ENCODE measurements around the gene CCKAR. TPM values are rescaled to one million over a fixed set of nuclear protein-coding genes. Genes with fewer than 3 reads are reported as not detected.

CCKAR gene
- polyA plus RNA-seq, 3 donors = not detected

GRCh38 chr4:26459756-26460530, 30.3 kb downstream of the CCKAR start:
- no peak for DNase-seq

DNA sequence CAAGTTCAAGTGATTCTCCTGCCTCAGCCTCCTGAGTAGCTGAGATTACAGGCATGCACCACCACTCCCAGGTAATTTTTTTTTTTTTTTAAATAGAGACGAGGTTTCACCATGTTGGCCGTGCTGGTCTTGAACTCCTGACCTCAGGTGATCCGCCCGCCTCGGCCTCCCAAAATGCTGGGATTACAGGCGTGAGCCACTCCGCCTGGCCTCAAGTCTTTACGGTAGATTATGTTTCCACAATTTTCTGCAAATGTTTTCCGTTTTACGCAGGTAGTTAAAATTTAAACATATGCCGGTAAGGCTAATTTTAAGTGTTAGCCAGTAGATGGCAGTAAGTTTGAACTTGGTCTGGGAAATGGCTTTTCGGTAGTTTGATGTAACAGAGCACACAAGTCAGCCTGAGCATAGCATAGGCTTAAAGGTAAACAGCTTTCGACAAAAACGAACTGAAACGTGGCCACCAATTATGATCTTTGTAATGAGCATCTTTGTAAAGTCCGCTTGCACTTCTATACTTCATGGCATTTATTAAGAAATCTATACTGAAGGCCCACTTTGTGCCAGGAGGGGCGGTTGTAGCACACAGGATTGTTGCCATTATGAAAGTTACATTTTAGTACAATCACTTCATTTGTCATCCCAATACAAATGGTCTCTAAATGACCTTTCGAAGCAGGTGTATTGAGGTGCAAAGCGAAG, 31.1 kb downstream of the CCKAR start:
- peak; percentile 42 for DNase-seq

- DNase-seq = no peak
Measured at GRCh38 chr4:26458157-26458561, 32.1 kb downstream of the CCKAR start.

DNA sequence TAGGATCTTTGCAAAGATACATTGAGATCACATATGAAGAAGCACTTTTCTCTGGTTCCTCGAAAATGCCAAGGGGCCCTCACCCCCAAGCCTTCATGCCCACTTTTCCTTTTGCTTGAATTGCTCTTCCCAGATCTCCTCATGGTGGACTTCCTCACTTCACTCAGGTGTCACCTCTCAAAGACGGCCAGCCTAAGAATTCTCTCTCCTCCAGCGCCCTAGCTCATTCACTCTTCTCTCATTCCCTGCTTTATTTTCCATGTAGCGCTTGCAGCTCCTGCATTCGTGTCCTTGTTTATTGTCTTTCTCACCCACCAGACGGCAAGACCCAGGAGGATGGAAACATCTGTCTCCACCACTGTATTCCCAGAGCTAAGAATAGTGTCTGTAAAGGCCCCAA, 32.9 kb downstream of the CCKAR start:
- no peak for DNase-seq

- DNase-seq = no peak
Measured at GRCh38 chr4:26455571-26455970, 34.7 kb downstream of the CCKAR start.

GRCh38 chr4:26454961-26455360, 35.3 kb downstream of the CCKAR start:
- no peak for DNase-seq

DNA sequence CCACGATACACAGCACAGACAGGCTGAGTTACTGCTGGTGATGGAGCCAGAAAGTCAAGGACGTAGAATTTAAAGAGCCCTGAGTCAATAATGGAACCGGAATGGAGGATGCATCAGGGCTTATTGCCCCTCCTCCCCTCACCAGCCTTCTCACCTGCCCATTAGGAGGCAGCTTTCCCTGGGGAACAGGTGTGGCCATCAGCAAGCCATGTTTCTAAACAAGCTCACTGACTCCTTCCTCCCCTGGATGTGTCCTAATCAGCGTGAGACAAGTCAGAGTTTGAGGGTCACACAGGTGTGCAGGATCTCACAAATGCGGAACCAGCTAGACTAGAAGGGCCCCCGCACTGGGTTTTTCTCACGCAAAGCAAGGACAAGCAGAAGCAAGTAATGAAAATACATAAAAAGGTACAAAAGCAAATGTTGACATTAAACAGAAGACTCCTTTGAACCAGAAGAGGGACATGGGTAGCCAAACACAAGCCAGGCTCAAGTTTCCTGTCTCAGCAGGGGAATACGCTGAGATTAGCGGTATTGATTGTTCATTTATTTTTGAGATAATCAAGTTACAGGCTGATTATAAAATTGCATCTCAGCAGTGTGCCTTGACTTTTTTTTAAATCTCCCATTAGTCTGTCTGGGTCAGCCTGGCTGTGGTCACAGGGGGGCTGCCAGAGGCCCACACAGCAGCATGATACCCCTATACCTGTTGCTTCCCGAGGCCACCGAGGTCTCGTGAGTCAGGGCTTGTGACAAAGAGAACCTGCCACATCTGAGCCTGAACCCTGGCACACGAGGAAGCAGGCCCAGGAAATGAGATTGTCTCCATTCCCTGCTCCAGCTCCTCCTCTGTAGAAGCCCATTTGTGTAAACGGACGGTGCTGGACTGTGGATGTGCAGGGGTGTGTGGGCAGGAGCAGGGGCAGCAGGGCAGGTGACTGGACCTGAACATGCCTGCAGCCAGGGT, 37.4 kb downstream of the CCKAR start:
- DNase-seq = no peak

DNA sequence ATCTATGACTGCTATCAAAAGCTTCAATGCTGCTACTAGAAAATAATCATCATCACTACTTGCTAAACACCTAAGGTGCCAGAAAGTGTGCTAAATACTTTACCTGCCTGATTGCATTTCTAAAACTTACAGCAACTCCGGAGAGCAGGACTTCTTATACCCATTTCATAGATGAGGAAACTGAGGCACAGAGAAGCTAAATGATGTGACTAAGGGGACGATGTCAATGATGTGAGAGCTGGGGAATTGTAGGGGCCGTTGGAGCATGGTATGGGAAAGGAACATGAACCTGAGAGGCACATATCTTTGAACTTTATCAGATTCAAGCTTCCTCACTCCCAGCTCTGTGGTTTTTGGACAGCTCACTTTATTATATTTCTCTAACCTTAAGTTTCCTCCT, 38.7 kb downstream of the CCKAR start:
- no peak for DNase-seq

DNA sequence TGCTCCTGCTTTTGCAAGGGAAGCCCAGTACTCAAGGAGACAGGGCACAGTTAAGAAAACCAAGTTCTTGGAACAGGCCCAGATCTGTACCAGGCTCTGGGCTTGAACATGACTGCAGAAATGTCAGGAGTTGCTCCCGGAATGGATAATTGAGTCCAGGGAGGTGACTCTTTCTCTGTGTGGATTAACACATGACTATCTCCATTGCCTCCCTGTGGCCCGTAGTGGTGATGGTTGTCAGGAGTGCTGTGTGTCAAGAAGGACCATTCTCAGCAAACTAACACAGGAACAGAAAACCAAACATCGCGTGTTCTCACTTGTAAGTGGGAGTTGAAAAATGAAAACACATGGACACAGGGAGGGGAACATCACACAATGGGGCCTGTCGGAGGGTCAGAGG, 39.9 kb downstream of the CCKAR start:
- no peak for DNase-seq

GRCh38 chr4:26447378-26447777, 42.9 kb downstream of the CCKAR start:
- DNase-seq = no peak

GRCh38 chr4:26441771-26442170, 48.5 kb downstream of the CCKAR start:
- DNase-seq = no peak

DNA sequence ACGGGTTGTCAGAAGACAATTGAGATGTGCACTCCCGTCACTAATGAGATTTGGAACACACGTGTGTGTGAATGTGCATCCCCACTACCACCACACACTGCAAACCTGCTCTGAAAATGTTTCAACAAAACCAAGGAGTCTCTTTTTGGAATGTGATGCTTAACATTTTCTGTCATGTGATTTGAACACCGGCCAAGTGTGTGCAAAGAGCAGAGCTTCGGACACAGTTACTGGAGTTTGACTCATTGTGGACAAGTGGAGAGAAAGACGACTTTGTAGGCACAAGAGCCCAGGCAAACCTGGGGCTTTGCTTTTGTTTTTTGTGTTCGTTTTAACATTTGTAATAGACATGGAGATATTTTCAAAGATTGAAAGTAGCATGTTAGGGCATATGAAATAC, 49.2 kb downstream of the CCKAR start:
- DNase-seq = no peak

DNA sequence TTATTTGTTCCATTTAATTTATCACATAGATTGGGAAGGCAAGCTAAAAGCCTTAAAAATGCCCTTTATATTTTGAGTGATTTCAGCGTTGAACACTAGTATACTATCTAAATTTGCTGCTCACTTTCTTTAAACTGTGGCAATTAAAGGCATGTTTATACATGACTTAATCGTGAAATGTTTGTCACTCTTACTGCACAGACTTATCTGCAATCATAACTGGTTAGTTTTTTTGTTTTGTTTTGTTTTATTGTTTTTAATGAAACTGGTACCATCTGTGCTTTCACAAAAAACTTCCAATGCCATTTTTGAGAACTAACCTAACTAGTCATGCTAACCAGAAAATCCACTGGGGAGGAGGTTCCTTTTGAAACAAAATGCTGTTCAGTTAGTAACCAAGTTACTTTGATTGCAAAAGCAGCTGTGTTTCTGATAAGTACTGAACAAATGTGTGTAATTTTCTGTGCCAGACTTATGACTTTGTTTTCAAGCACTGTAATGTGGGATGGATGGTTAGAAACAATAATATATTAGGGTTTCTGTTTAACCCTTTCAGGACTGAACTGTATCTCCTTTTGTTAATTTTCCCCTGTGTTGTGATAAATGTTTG, 56.1 kb downstream of the CCKAR start:
- DNase-seq = no peak

- DNase-seq = no peak
Measured at GRCh38 chr4:26433556-26433955, 56.7 kb downstream of the CCKAR start.

- DNase-seq = no peak
Measured at GRCh38 chr4:26432419-26432818, 57.9 kb downstream of the CCKAR start.

GRCh38 chr4:26431461-26432180, 58.7 kb downstream of the CCKAR start:
- no peak for DNase-seq

Other genes with a start within 250 kb of the CCKAR start
- gene RBPJ, start 169.5 kb downstream of the CCKAR start, polyA plus RNA-seq (ENCODE audit: insufficient read length in 3 of 3) = 10 to 100 TPM; 67.9 to 83.1 (median 76.4) TPM
- 10 to 100 TPM; 18.4 to 21.9 (median 18.5) TPM for gene TBC1D19, start 93.6 kb upstream of the CCKAR start, polyA plus RNA-seq (ENCODE audit: insufficient read length in 3 of 3)